ENCODE measurements around the gene ADD2.

Gene ADD2

DNA sequence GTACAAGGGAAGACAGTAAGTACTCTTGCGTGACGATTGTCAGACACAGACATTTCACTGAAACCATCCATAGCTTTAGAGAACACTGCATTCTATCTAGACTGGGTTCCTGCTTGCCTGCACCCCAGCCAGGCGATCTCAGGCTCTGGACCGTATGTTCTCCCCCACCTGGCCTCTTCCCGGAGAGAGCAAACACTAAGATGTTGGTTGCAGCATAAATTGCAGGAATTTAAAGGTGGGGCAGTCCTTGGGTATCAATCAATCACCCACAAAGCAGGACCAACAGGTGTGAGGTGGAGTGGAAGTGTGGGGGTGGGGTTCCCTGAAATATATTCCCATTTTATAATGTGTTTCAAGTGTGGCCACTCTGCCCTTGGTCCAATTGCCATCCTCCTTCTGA lies 110.8 kb downstream of the ADD2 start:
- TF ChIP-seq, protein P1, sequence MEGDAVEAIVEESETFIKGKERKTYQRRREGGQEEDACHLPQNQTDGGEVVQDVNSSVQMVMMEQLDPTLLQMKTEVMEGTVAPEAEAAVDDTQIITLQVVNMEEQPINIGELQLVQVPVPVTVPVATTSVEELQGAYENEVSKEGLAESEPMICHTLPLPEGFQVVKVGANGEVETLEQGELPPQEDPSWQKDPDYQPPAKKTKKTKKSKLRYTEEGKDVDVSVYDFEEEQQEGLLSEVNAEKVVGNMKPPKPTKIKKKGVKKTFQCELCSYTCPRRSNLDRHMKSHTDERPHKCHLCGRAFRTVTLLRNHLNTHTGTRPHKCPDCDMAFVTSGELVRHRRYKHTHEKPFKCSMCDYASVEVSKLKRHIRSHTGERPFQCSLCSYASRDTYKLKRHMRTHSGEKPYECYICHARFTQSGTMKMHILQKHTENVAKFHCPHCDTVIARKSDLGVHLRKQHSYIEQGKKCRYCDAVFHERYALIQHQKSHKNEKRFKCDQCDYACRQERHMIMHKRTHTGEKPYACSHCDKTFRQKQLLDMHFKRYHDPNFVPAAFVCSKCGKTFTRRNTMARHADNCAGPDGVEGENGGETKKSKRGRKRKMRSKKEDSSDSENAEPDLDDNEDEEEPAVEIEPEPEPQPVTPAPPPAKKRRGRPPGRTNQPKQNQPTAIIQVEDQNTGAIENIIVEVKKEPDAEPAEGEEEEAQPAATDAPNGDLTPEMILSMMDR (IDR thresholded peaks at IDR 0.05; ENCODE audit: low read depth, low read length, poor library complexity, severe bottlenecking), result no peak
- no peak for TF ChIP-seq EZH2phosphoT487 (IDR thresholded peaks at IDR 0.05; ENCODE audit: borderline replicate concordance, low read length)
- Histone ChIP-seq H3K4me3 (ENCODE audit: low read length) (no peak overlapping the region), H3K4me1 (ENCODE audit: control insufficient read depth, low read length) (no peaks in the 10 kb centered on the region), H3F3A (ENCODE audit: control insufficient read depth, insufficient read depth) (no peaks in the 10 kb centered on the region), H3K4me2 (ENCODE audit: low read length) (no peak overlapping the region), H3K27me3 (ENCODE audit: control insufficient read depth, low read length) (peaks cover 7% of the 10 kb centered on the region), H3K9me3 (ENCODE audit: control insufficient read depth, insufficient read depth, low read length) (no peaks in the 10 kb centered on the region), H3K9me2 (replicated peaks; ENCODE audit: control insufficient read depth, low read length) (no peaks in the 10 kb centered on the region), H3K27ac (ENCODE audit: low read depth, low read length) (no peak overlapping the region), H3K36me3 (ENCODE audit: control insufficient read depth, low read length) (no peaks in the 10 kb centered on the region), H4K20me1 (ENCODE audit: control insufficient read depth, insufficient read depth, low read depth, low read length) (no peaks in the 10 kb centered on the region), H3K79me2 (ENCODE audit: control insufficient read depth, low read length) (no peaks in the 10 kb centered on the region)

DNA sequence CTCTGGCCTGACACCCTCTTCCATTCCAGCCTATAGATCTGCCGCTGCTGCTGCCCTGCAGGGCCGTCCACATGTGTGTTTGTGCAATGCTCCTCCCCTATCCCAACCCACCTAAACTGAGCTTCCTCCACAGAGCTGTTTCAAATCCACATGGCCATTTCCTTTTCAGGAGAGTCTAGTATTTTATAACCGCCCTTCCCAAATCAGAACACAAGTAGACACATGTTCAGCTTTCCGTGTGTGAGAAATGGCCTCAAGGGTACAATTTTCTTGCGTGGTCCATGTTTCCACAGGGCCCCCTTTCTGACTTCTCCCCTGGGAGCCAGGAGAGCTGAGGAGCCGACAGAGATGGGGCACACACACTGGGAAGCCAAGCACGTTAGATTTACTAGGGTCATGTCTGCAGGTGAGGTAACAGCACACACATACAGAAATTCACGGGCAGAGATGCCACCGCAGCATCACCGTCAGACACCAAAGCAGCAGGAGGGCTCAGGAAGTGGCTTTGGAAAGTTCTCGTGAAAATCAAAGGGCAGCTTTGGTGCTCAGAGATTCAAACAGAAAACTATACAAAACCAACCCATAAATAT lies 111.5 kb downstream of the ADD2 start:
- Histone ChIP-seq H3K9me3 (ENCODE audit: control insufficient read depth, insufficient read depth, low read length) (no peaks in the 10 kb centered on the region), H3K4me2 (ENCODE audit: low read length) (no peak overlapping the region)

DNA sequence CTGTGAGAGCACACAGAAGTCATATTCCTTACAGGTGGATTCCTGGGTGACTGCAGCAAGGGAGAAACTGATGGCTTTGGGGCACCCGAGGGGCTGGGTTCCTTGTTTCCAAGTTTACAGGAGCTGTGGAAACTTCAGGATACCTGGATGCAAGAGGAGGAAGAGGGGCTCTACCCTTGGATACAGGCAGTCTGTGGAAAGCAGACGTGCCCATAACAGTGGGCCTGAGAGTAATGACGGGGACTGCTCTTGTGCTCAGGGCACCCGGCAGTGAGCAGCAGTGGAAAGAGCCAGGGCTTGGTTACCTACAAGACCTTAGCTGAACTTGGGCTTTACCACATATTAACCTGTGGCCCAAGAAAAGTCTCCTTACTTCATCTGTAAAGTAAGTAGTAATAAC lies 112.2 kb downstream of the ADD2 start:
- Histone ChIP-seq H4K20me1 (ENCODE audit: control insufficient read depth, insufficient read depth, low read depth, low read length) (no peaks in the 10 kb centered on the region), H3K4me1 (ENCODE audit: control insufficient read depth, low read length) (no peaks in the 10 kb centered on the region), H3K27ac (ENCODE audit: low read depth, low read length) (no peak overlapping the region), H3K4me3 (ENCODE audit: low read length) (no peak overlapping the region), H3K9me2 (replicated peaks; ENCODE audit: control insufficient read depth, low read length) (no peaks in the 10 kb centered on the region), H3K36me3 (ENCODE audit: control insufficient read depth, low read length) (no peaks in the 10 kb centered on the region), H3K9me3 (ENCODE audit: control insufficient read depth, insufficient read depth, low read length) (no peaks in the 10 kb centered on the region), H3K79me2 (ENCODE audit: control insufficient read depth, low read length) (no peaks in the 10 kb centered on the region), H3K4me2 (ENCODE audit: low read length) (no peak overlapping the region), H3F3A (ENCODE audit: control insufficient read depth, insufficient read depth) (no peaks in the 10 kb centered on the region), H3K27me3 (ENCODE audit: control insufficient read depth, low read length) (peaks cover 13% of the 10 kb centered on the region)
- TF ChIP-seq, protein P1 (IDR thresholded peaks at IDR 0.05; ENCODE audit: low read depth, low read length, poor library complexity, severe bottlenecking), result no peak
- TF ChIP-seq EZH2phosphoT487 (IDR thresholded peaks at IDR 0.05; ENCODE audit: borderline replicate concordance, low read length), result no peak

More for the DNA sequence above, 111.5 kb downstream of the ADD2 start:
- Histone ChIP-seq H3K4me3 (ENCODE audit: low read length) (no peak overlapping the region), H3K79me2 (ENCODE audit: control insufficient read depth, low read length) (no peaks in the 10 kb centered on the region), H3K27me3 (ENCODE audit: control insufficient read depth, low read length) (peaks cover 10% of the 10 kb centered on the region), H4K20me1 (ENCODE audit: control insufficient read depth, insufficient read depth, low read depth, low read length) (no peaks in the 10 kb centered on the region), H3K27ac (ENCODE audit: low read depth, low read length) (no peak overlapping the region), H3K36me3 (ENCODE audit: control insufficient read depth, low read length) (no peaks in the 10 kb centered on the region), H3F3A (ENCODE audit: control insufficient read depth, insufficient read depth) (no peaks in the 10 kb centered on the region), H3K4me1 (ENCODE audit: control insufficient read depth, low read length) (no peaks in the 10 kb centered on the region), H3K9me2 (replicated peaks; ENCODE audit: control insufficient read depth, low read length) (no peaks in the 10 kb centered on the region)
- TF ChIP-seq, protein P1 (IDR thresholded peaks at IDR 0.05; ENCODE audit: low read depth, low read length, poor library complexity, severe bottlenecking), result no peak
- TF ChIP-seq EZH2phosphoT487 (IDR thresholded peaks at IDR 0.05; ENCODE audit: borderline replicate concordance, low read length), result no peak

Measured in DOHH2 (cell line).